Duodenal mucosa (tissue), 2 donors: ENCODE measurements around the gene TBC1D25.
A peak's percentile ranks its signal among the peaks of the same experiment; 100 is the strongest.

Source experiments
- H3K27ac ChIP-seq: one replicate; pipeline ENCODE4 v1.7.0; 2013; ENCODE audit warnings: low read depth, low read length
- H3K27me3 ChIP-seq, 2 donors: one replicate each; pipeline ENCODE4 v1.7.0; 2013; ENCODE audit warnings: low read length in 2 of 2, control low read depth in 1 of 2; ENCODE audit not compliant: insufficient read depth in 2 of 2, control insufficient read depth in 1 of 2
- H3K36me3 ChIP-seq, 2 donors: one replicate each; pipeline ENCODE4 v1.7.0; 2013; ENCODE audit warnings: low read length in 2 of 2, control low read depth in 1 of 2; ENCODE audit not compliant: insufficient read depth in 2 of 2, control insufficient read depth in 1 of 2
- H3K4me1 ChIP-seq, 2 donors: one replicate each; pipeline ENCODE4 v1.7.0; 2013; ENCODE audit warnings: low read length in 2 of 2, control low read depth in 1 of 2; ENCODE audit not compliant: insufficient read depth in 2 of 2, control insufficient read depth in 1 of 2
- H3K4me3 ChIP-seq, 2 donors: one replicate each; pipeline ENCODE4 v1.7.0; 2013; ENCODE audit warnings: low read length in 2 of 2, low read depth in 1 of 2
- H3K9ac ChIP-seq, 2 donors: one replicate each; pipeline ENCODE4 v1.7.0; 2013; ENCODE audit warnings: low read length in 2 of 2, low read depth in 1 of 2
- H3K9me3 ChIP-seq, 2 donors: one replicate each; pipeline ENCODE4 v1.7.0; 2013; ENCODE audit warnings: low read length in 2 of 2, control low read depth in 1 of 2; ENCODE audit not compliant: control insufficient read depth in 1 of 2

Gene TBC1D25, protein sequence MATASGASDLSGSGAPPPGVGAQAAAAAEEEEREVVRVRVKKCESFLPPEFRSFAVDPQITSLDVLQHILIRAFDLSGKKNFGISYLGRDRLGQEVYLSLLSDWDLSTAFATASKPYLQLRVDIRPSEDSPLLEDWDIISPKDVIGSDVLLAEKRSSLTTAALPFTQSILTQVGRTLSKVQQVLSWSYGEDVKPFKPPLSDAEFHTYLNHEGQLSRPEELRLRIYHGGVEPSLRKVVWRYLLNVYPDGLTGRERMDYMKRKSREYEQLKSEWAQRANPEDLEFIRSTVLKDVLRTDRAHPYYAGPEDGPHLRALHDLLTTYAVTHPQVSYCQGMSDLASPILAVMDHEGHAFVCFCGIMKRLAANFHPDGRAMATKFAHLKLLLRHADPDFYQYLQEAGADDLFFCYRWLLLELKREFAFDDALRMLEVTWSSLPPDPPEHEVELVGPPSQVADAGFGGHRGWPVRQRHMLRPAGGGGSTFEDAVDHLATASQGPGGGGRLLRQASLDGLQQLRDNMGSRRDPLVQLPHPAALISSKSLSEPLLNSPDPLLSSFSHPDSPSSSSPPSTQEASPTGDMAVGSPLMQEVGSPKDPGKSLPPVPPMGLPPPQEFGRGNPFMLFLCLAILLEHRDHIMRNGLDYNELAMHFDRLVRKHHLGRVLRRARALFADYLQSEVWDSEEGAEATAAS

DNA sequence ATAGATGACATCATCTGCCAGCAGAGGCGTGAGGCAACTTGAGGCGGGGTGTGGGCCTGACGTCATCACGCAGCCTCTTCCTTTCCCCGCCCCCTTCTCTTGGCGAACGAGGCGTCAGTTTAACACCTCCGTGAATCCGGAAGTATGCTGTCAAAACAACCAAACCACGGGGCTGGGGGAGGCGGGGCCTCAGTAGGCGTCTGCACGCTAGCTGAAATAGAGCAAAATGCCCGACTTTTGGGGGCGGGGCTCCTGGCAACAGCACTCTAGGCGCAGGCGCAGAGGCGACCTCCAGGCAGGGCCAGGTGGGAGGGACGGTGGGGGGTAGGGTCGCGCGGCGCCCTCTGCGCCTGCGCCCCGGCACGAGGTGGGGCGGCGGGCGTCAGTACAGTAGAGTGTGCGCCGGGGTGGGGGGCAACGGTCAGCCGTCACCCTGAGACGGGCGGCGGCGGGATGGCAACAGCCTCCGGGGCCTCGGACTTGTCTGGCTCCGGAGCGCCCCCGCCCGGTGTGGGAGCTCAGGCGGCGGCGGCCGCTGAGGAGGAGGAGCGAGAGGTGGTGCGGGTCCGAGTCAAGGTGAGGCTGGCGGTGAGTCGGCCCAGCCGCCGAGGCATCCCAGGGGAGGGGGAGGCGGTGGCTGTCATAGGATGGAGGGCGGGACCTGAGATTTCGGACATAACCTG, at the start of gene TBC1D25:
Gene TBC1D25 (plus strand): TSS at position 370 of the 683 bp plus-strand sequence. CDS start 84 bp downstream, at position 454.
- Histone ChIP-seq H3K9me3 (no peaks in the 10 kb centered on the region), H3K27me3 (no peaks in the 10 kb centered on the region), H3K4me1 (peaks cover 8 to 10% of the 10 kb centered on the region in 2 donors), H3K27ac (peak within 1 kb of the TSS; percentile 73), H3K4me3 (peak within 1 kb of the TSS; percentile 65 to 74), H3K36me3 (peaks cover under 1% of the 10 kb centered on the region in 2 donors), H3K9ac (peak within 1 kb of the TSS; percentile 57 to 65)

DNA sequence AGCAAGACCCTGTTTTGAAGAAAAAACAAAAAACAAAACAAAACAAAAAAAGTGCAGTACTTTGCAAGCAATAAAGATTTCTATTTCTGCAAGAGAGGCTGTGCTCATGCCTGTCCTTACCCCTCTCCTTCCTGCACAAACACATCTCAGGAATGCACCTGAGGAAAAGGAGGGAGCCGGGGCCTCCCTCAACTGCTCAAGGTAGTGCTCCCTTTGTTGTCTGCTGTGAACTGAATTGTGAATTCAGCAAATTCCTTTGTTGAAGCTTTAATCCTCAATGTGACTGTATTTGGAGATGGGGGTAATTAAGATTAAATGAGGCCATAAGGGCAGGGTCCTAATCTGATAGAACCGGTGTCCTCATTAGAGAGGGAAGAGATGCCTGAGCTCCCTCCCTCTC, 49.6 kb upstream of the TBC1D25 start:
- Histone ChIP-seq H3K9ac (no peak overlapping the region), H3K27ac (no peak overlapping the region), H3K36me3 (peaks cover 0 to 3% of the 10 kb centered on the region in 2 donors), H3K9me3 (no peaks in the 10 kb centered on the region), H3K27me3 (no peaks in the 10 kb centered on the region), H3K4me1 (no peaks in the 10 kb centered on the region), H3K4me3 (no peak overlapping the region)

DNA sequence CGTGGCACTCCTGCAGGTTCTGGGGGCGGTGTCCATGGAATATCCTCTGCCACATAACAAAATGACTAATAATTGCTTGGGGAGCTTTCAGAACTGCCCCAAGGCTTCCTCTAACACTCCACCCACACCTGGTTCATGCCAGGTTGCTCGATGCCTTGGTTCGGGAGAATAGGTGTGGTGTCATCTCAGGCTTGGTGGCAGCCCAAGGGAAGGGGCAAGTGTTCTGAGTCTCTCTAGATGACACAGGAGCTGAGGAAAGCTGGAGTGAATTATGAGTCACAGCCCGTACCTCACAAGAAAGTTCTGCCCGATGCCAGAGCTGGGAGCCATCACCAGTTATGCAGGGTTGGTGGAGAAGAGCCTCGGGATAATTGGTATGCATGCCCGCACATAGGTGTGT, 48.9 kb upstream of the TBC1D25 start:
- no peaks in the 10 kb centered on the region for H3K27me3 ChIP-seq
- no peak overlapping the region for H3K27ac ChIP-seq
- H3K4me1 ChIP-seq: no peaks in the 10 kb centered on the region
- H3K36me3 ChIP-seq: no peaks in the 10 kb centered on the region
- no peaks in the 10 kb centered on the region for H3K9me3 ChIP-seq
- no peak overlapping the region for H3K9ac ChIP-seq
- no peak overlapping the region for H3K4me3 ChIP-seq

DNA sequence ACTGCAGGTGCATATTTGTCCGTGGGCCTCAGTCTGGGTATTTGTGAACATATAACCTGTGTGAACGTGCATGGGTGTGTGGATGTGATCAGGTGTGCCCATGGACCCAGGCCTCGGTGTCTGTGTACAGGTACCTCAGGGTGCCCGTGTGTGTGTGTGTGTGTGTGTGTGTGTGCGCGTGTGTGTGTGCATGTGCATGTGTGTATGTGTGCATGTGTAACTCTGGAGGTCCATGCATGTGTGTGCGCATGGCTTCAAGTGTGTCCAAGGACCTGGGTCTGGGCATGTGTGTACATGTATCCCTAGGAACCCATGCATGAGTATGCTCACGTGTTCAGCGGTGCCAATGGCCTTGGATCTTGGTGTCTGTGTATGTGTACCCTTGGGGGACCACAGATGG, 47.7 kb upstream of the TBC1D25 start:
- Histone ChIP-seq H3K4me3 (no peak overlapping the region), H3K9ac (no peak overlapping the region), H3K4me1 (no peaks in the 10 kb centered on the region), H3K27me3 (no peaks in the 10 kb centered on the region), H3K27ac (no peak overlapping the region), H3K9me3 (no peaks in the 10 kb centered on the region), H3K36me3 (no peaks in the 10 kb centered on the region)

DNA sequence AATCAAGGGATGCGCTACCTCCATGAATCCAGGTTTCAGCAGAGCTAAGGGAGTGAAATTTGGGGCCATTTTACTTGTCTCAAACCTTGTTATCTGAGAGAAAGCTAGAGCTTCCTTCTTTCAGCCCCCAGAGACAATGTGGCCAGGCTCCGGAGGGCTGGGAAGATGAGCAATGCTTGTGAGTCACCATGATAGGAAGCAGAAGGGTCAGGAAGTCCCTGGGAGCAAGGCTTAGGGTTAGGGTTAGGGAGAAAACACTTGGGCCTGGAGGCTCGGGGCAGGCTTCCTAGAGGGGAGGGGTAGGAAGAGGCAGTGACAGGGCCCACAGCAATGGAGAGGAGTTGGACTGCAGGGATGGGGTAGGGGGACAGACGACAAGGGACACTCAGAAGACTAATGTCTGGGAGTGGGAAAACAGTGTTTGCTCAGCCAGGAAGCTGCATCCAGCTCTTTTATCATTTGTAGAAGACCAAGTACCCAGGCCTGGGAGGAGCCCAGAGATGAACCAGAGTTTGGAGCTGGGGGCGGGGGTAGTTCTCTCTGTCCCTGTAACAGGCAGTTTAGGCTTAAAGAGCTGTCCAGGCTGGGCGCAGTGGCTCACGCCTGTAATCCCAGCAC, 47.1 kb upstream of the TBC1D25 start:
- Histone ChIP-seq H3K9me3 (no peaks in the 10 kb centered on the region), H3K27ac (no peak overlapping the region), H3K4me3 (no peak overlapping the region), H3K9ac (no peak overlapping the region), H3K36me3 (no peaks in the 10 kb centered on the region), H3K27me3 (no peaks in the 10 kb centered on the region), H3K4me1 (no peaks in the 10 kb centered on the region)

DNA sequence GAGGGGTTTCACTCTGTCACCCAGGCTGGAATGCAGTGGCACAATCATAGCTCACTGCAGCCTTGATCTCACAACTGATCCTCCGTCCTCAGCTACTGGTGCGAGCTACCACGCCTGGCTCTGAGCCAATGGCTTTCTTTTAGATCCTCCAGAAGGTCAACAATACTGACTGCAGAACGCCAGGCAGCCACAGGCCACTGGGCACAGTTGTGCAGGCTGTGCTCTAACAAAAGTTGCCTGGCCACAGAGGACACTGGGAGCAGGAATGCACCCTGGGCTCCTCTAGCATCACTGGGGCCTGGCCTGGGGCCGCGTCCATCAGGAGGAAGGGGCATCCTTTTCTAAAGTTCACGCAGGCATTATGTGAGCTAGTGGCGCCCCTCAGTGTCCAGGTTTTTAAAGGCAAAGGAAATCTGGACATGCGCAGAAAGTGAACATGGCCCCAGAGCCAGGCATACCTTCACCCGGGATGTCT, 45.6 kb upstream of the TBC1D25 start:
- H3K9me3 ChIP-seq: no peaks in the 10 kb centered on the region
- no peak overlapping the region for H3K9ac ChIP-seq
- no peaks in the 10 kb centered on the region for H3K4me1 ChIP-seq
- no peaks in the 10 kb centered on the region for H3K36me3 ChIP-seq
- no peak overlapping the region for H3K27ac ChIP-seq
- no peaks in the 10 kb centered on the region for H3K27me3 ChIP-seq
- H3K4me3 ChIP-seq: no peak overlapping the region

DNA sequence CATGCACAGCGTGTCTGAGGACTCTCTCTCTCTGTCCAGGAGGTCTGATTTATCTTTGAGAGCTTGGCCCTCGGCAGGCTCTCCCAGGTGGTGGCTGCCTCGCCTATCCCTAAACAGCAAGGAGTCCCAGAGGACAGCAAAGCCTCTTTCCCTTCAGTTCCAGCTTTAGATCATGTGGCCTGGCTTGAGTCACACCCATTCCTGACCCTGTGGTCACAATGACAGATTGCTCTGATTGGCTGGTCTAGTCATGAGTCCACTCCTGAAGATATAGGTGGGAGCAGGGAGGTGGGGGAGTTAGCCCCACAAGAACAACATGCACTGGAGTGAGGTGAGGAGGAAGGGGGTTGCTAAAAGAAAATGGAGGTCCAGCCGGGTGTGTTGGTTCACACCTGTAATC, 42.9 kb upstream of the TBC1D25 start:
- Histone ChIP-seq H3K4me1 (no peaks in the 10 kb centered on the region), H3K36me3 (no peaks in the 10 kb centered on the region), H3K9ac (no peak overlapping the region), H3K4me3 (no peak overlapping the region), H3K9me3 (no peaks in the 10 kb centered on the region), H3K27me3 (no peaks in the 10 kb centered on the region), H3K27ac (no peak overlapping the region)

DNA sequence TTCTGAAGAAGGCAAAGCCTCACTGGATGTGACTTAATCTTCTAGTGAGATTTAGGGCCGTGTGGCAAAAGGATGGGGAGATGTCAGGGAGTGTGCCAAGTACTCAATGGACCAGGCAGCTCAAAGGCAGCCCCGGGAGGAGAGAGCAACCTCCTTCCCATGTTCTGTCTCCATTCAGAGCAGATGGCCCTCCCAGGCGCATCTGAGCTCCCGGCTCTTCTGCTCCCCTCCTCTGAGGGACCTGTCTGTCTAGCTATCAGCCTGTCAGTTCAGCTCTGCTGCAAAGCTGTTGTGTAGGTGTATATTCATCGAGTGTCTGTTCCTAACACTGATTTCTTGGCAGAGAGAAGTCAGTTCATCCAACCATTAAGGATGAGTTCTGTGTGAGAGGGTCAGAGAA, 41.6 kb upstream of the TBC1D25 start:
- H3K9ac ChIP-seq: no peak overlapping the region
- no peaks in the 10 kb centered on the region for H3K9me3 ChIP-seq
- H3K36me3 ChIP-seq: no peaks in the 10 kb centered on the region
- no peak overlapping the region for H3K27ac ChIP-seq
- H3K4me1 ChIP-seq: no peaks in the 10 kb centered on the region
- H3K4me3 ChIP-seq: no peak overlapping the region
- no peaks in the 10 kb centered on the region for H3K27me3 ChIP-seq

DNA sequence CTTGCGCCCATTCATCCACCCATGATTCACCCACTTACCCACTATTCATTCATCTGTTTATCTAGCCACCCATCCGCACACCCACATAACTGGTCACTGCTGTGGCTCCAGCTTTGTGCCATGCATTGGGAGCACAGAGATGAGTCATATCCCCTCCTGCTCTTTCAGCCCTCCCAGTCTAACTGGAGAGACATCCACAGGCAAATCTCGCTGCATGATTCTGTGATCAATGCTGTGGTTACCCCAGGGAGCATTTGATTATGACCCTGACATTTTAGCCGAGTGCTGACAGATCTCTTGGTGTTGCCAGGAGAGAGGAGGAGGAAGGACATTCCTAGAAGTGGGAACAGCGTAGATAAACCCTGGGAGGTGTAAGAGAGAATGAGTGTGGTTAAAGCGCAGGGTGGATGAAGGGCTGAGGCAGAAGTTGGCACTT, 41.1 kb upstream of the TBC1D25 start:
- Histone ChIP-seq H3K9ac (no peak overlapping the region), H3K27me3 (no peaks in the 10 kb centered on the region), H3K9me3 (no peaks in the 10 kb centered on the region), H3K36me3 (no peaks in the 10 kb centered on the region), H3K4me3 (no peak overlapping the region), H3K27ac (no peak overlapping the region), H3K4me1 (no peaks in the 10 kb centered on the region)
